RWPE1 (cell line): ENCODE measurements around the gene GRIK4.

ENCODE experiments used
- CTCF ChIA-PET: fragments of 350-600 bp; sonication (Branson Sonifier 250); formaldehyde crosslinking; extraction: SDS; loops from one replicate; lab custom pipeline; 2021; lab: Yijun Ruan, JAX
- POLR2A ChIA-PET: fragments of 400-600 bp; formaldehyde crosslinking; extraction: SDS; loops from one replicate; lab custom pipeline; 2020; ENCODE audit warnings: antibody characterized with exemption; ENCODE audit not compliant: low non-redundant PET; lab: Yijun Ruan, JAX
- DNase-seq: peaks from one replicate; pipeline ENCODE4 v3.0.0; 2012; ENCODE audit warnings: low spot score
- H3K27ac ChIP-seq: fragments of 450-650 bp; 2 replicates; pipeline ENCODE4 v1.5.1; 2017
- TF ChIP-seq, protein P1 (sequence below): fragments of 450-650 bp; conservative IDR thresholded peaks from 2 replicates; pipeline ENCODE4 v1.5.1; 2017; ENCODE audit warnings: low read depth, mild to moderate bottlenecking

GRIK4 gene

DNA sequence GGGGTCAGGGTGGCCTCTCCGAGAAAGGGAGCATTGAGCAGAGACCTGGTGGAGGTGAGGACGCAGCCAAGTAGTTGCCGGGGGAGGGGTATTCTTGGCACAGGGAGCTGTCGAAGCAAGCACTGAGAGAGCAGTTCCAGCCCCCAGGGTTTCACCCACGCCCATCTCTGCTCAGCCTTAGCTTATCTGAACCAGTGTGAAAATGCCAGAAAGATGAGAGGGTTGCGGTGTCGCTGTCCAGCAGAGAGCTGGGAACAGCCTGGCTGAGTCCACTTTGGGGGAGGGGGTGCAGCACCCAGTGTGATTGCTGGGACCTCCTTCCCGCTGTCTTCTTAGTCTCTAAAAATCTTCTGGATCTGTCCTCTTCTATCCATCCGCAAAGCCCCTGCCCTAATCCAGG, 389.1 kb downstream of the GRIK4 start:
- H3K27ac ChIP-seq: no peak overlapping the region
- ChIA-PET CTCF (no interaction called here), POLR2A (no interaction called here)
- DNase-seq: no peak
- TF ChIP-seq, protein P1, sequence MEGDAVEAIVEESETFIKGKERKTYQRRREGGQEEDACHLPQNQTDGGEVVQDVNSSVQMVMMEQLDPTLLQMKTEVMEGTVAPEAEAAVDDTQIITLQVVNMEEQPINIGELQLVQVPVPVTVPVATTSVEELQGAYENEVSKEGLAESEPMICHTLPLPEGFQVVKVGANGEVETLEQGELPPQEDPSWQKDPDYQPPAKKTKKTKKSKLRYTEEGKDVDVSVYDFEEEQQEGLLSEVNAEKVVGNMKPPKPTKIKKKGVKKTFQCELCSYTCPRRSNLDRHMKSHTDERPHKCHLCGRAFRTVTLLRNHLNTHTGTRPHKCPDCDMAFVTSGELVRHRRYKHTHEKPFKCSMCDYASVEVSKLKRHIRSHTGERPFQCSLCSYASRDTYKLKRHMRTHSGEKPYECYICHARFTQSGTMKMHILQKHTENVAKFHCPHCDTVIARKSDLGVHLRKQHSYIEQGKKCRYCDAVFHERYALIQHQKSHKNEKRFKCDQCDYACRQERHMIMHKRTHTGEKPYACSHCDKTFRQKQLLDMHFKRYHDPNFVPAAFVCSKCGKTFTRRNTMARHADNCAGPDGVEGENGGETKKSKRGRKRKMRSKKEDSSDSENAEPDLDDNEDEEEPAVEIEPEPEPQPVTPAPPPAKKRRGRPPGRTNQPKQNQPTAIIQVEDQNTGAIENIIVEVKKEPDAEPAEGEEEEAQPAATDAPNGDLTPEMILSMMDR: no peak

DNA sequence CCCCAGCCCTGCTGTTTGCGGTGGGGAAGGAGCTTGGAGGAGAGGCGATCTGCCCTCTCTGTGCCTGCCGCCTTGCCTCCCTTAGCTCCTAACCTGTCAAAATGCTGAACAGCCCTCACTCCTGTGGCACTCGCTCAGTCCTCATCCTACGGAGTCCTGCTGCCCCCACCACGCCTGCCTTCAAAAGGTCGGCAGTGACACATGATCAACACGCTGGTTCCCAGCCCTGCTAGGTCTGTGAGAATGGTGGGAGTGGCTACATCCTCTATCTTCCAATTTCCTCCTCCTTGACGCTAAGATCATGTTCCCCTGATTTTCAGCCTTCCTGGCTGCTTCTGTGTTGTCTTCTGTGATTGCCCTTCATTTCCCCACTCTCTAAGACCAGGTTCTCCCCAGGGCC, 392.1 kb downstream of the GRIK4 start:
- CTCF ChIA-PET: interaction anchor here (0.5 to 0.7 kb wide), 3 partner anchors 9 to 291 kb away, joined by 3 read pairs; no protein-coding TSS in a partner anchor
- POLR2A ChIA-PET: no interaction called here
- H3K27ac ChIP-seq: no peak overlapping the region
- TF ChIP-seq, protein P1: no peak
- DNase-seq: no peak

DNA sequence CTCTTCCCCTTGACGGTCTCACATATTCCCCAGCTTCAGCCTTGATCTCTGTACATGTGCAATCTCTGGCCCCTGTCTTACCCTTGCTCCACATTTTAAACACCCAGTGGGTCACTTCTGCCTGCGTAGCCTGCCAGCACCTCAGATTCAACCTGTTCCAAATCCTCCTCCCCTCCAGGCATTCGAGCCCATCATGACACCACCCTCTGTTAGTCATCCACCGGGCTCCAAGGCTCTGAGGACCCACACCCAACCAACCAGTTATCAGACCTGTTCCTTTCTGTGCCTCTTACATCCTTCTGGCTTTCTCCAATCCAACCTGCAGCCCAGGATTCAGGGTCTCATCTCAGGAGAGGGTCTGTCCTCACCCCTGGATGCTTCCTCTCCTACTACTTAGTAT, 392.6 kb downstream of the GRIK4 start:
- TF ChIP-seq, protein P1: no peak
- no peak overlapping the region for H3K27ac ChIP-seq
- POLR2A ChIA-PET: no interaction called here
- CTCF ChIA-PET: no interaction called here
- peak; percentile 47 for DNase-seq

DNA sequence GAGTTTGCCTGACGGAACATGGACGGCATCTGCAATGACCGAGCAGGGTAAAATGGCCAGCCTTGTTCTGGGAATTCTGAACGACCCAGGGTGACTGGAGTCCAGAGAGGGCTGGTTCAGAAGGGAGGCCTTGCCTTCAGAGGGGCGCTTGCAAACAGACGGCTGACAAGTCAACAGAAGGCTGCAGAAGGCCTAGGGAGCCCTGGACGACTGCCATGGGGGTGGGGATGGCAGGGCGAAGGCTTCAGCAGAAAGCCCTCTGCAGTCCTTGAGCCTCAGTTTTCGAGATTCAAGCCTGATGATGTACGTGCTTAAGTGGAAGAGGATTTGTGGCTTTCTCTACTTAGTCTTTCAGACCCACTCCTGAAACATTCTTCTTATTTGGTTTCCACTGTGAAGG, 395.2 kb downstream of the GRIK4 start:
- H3K27ac ChIP-seq: no peak overlapping the region
- CTCF ChIA-PET: no interaction called here

DNA sequence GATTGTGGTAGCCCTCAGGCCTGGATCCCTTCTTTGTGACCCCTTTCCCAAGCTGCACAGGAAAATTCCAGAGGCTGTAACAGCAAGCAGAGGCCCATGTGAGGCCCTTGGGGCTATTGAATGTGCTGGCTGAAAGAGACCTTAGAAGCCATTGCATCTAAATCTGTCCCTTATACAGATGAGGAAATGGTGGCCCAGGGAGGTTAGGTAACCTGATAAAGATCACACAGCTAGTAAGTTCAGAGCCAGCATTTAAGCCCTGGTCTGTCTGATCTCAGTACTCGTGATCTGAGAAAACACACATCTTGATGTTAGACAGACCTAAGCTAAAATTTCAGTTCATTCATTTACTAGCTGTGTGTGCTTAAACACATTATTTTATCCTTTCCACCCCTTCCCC, 396.4 kb downstream of the GRIK4 start:
- POLR2A ChIA-PET: no interaction called here
- H3K27ac ChIP-seq: no peak overlapping the region
- no peak for DNase-seq
- CTCF ChIA-PET: interaction anchor here (0.7 kb wide), 1 partner anchor 92 kb away, joined by 3 read pairs; no protein-coding TSS in a partner anchor
- TF ChIP-seq, protein P1: no peak

More for the DNA sequence above, 395.2 kb downstream of the GRIK4 start:
- no peak for DNase-seq
- POLR2A ChIA-PET: no interaction called here
- TF ChIP-seq, protein P1: no peak

- no peak for DNase-seq
- H3K27ac ChIP-seq: no peak overlapping the region
- ChIA-PET POLR2A (no interaction called here), CTCF (interaction anchor here (0.7 kb wide), 1 partner anchor 93 kb away, joined by 3 read pairs; no protein-coding TSS in a partner anchor)
- TF ChIP-seq, protein P1: no peak
Measured at GRCh38 chr11:120908461-120909181, 397.1 kb downstream of the GRIK4 start.
